Measurements from ENCODE around the gene RIN3. TPM values are rescaled to one million over a fixed set of nuclear protein-coding genes. Genes with fewer than 3 reads are reported as not detected.

Gene RIN3
- total and polyA plus RNA-seq, 10 of the 15 experiments (the other 5 are each of a cell fraction or from before 2014, with no cell fraction given) = 0.91 to 23.3 (median 6.3) TPM

DNA sequence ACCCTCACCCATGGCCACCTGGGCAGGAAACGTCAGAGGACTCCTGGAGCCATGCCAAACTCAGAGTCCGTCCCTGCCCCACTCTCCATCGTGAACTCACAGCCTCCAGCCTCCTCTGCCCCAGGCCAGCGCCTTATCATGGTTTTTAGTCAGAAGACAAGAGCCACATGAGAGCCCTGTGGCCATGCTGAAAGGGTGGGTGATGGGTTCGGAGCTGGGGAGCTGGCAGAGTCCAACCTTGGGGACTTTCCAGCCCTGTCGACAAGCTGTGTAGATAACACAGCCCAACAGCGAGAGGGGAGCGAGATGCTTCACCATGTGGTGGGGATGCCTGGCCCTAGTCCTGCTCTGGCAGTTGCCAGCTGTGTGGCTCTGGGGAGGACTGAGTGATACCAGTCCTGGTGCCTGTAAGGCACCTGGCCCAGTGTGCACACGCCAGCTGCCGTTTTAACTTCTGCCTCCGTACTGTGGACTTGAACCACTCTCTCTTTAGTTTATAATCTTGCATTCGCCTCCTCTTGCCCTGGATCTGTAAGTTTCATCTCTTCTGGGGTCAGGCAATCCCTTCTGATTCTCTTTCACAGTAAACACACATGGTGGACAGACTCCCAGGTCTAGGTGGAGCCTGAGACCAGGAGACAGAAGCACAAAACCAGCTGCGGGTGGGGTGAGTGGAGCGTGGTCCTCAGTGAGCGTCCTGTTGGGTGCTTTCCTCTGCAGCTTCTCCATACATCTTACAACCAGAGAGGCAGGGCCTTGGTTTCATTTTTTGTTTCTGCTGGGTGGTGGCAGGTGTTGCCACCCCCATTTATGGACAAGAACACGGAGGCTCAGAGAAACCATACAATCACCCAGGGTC, 55.3 kb downstream of the RIN3 start (continued):
- no peak for TF ChIP-seq ZNF207 (IDR thresholded peaks at IDR 0.05; ENCODE audit: borderline replicate concordance)
- TF ChIP-seq ASH2L (IDR thresholded peaks at IDR 0.05; ENCODE audit: borderline replicate concordance, low read depth) = no peak
- TF ChIP-seq NFYA (IDR thresholded peaks at IDR 0.05; ENCODE audit: borderline replicate concordance, low read depth, low read length) = no peak
- no peak for TF ChIP-seq E2F4 (IDR thresholded peaks at IDR 0.05; ENCODE audit: low read depth, low read length)
- TF ChIP-seq POLR2AphosphoS2 (IDR thresholded peaks at IDR 0.05; ENCODE audit: low read depth, low read length) = no peak
- no peak for TF ChIP-seq ZBTB4 (CRISPR knock-in tag; IDR thresholded peaks at IDR 0.05)
- TF ChIP-seq RB1 (IDR thresholded peaks at IDR 0.05; ENCODE audit: borderline replicate concordance) = no peak
- TF ChIP-seq POLR2A (IDR thresholded peaks at IDR 0.05; ENCODE audit: low read depth, low read length) = peak; percentile 42; the same call in 1 of the 2 replicates
- TF ChIP-seq STAT1 (conservative IDR thresholded peaks at IDR 0.05) = no peak; the same call in 1 of the 2 replicates
- no peak for TF ChIP-seq SREBF2 (IDR thresholded peaks at IDR 0.05; ENCODE audit: low read length)
- TF ChIP-seq, protein P1, sequence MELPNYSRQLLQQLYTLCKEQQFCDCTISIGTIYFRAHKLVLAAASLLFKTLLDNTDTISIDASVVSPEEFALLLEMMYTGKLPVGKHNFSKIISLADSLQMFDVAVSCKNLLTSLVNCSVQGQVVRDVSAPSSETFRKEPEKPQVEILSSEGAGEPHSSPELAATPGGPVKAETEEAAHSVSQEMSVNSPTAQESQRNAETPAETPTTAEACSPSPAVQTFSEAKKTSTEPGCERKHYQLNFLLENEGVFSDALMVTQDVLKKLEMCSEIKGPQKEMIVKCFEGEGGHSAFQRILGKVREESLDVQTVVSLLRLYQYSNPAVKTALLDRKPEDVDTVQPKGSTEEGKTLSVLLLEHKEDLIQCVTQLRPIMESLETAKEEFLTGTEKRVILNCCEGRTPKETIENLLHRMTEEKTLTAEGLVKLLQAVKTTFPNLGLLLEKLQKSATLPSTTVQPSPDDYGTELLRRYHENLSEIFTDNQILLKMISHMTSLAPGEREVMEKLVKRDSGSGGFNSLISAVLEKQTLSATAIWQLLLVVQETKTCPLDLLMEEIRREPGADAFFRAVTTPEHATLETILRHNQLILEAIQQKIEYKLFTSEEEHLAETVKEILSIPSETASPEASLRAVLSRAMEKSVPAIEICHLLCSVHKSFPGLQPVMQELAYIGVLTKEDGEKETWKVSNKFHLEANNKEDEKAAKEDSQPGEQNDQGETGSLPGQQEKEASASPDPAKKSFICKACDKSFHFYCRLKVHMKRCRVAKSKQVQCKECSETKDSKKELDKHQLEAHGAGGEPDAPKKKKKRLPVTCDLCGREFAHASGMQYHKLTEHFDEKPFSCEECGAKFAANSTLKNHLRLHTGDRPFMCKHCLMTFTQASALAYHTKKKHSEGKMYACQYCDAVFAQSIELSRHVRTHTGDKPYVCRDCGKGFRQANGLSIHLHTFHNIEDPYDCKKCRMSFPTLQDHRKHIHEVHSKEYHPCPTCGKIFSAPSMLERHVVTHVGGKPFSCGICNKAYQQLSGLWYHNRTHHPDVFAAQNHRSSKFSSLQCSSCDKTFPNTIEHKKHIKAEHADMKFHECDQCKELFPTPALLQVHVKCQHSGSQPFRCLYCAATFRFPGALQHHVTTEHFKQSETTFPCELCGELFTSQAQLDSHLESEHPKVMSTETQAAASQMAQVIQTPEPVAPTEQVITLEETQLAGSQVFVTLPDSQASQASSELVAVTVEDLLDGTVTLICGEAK (IDR thresholded peaks at IDR 0.05; ENCODE audit: borderline replicate concordance) = no peak
- no peak for TF ChIP-seq NFYB (IDR thresholded peaks at IDR 0.05; ENCODE audit: insufficient read depth, low read depth, low read length)
- peak; percentile 86 for TF ChIP-seq TCF12 (IDR thresholded peaks at IDR 0.05; ENCODE audit: low read depth, low read length)
- no peak for TF ChIP-seq RCOR1 (conservative IDR thresholded peaks at IDR 0.05; ENCODE audit: low read depth, low read length)
- peak; percentile 19; the same call in 1 of the 2 replicates for TF ChIP-seq SMC3 (IDR thresholded peaks at IDR 0.05; ENCODE audit: borderline replicate concordance, low read length)
- no peak for TF ChIP-seq ZNF592 (IDR thresholded peaks at IDR 0.05)
- TF ChIP-seq RAD51 (IDR thresholded peaks at IDR 0.05) = no peak
